HG03135 (cell line): ENCODE data around the gene KNDC1.
"Not testable (repeated sequence)": the region's sequence is repeated elsewhere in the genome, so short reads cannot be mapped to it uniquely, and the experiment has no call there.

Experiments used
- ATAC-seq: cut with Tn5 transposase; IDR thresholded peaks from one replicate; pipeline ENCODE4 v1.9.1; 2021; ENCODE audit warnings: mild to moderate bottlenecking, moderate library complexity; ENCODE audit not compliant: unreplicated experiment

The KNDC1 gene

DNA sequence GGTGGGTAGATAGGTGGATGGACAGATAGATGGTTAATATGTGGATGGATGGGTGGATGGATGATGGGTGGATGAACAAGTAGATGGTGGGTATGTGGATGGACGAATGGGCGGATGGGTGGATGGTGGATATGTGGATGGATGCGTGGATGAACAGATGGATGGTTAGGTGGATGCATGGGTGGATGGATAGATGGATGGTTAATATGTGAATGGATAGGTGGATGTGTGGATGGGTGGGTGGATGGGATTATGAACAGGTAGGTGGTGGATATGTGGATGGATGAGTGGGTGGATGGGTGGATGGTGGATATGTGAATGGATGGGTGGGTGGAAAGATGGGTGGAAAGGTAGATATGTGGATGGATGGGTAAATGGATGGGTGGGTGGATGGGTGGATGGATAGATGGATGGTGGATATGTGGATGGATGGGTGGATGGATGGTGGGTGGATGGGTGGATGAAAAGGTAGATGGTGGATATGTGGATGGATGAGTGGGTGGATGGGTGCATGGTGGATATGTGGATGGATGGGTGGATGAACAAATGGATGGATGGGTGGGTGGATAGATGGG, 14.8 kb downstream of the KNDC1 start:
- ATAC-seq = no peak

GRCh38 chr10:133175624-133176023, 15.6 kb downstream of the KNDC1 start:
- ATAC-seq = not testable (repeated sequence)

GRCh38 chr10:133176546-133176945, 16.5 kb downstream of the KNDC1 start:
- no peak for ATAC-seq

DNA sequence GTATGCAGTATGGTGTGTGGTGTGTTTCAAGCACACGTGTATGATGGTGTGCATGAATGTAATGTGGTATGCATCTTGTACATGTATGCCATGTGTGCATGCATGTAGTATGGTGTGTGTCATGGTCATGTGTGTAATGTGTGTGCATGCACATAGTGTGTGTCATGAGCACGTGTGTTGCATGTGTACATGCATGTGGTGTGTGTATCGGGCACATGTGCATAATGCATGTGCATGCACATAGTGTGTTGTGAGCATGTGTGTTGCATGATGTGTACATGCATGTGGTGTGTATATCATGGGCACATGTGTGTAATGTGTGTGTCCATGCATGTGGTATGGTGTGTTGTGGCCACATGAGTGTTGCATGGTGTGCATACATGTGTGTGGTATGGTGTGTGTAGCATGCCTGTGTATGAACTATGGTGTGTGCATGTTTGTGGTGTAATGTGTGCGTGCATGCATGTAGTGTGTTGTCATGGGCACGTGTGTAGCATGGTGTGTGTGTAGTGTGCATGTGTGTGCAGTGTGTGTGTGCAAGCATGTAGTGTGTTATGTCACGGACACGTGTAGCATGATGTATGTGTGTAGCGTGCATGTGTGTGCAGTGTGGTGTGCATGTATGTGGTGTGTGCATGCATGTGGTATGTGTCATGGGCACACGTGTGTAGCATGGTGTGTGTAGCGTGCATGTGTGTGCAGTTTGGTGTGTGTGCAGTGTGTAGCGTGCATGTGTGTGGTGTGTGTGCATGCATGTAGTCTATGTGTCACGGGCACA, 17.6 kb downstream of the KNDC1 start:
- no peak for ATAC-seq

- ATAC-seq = no peak
These were observed 18.5 kb downstream of the KNDC1 start for GRCh38 chr10:133178357-133179127.

- ATAC-seq = no peak
These were observed 19.1 kb downstream of the KNDC1 start for GRCh38 chr10:133179128-133179520.

GRCh38 chr10:133179651-133180050, 19.6 kb downstream of the KNDC1 start:
- no peak for ATAC-seq

DNA sequence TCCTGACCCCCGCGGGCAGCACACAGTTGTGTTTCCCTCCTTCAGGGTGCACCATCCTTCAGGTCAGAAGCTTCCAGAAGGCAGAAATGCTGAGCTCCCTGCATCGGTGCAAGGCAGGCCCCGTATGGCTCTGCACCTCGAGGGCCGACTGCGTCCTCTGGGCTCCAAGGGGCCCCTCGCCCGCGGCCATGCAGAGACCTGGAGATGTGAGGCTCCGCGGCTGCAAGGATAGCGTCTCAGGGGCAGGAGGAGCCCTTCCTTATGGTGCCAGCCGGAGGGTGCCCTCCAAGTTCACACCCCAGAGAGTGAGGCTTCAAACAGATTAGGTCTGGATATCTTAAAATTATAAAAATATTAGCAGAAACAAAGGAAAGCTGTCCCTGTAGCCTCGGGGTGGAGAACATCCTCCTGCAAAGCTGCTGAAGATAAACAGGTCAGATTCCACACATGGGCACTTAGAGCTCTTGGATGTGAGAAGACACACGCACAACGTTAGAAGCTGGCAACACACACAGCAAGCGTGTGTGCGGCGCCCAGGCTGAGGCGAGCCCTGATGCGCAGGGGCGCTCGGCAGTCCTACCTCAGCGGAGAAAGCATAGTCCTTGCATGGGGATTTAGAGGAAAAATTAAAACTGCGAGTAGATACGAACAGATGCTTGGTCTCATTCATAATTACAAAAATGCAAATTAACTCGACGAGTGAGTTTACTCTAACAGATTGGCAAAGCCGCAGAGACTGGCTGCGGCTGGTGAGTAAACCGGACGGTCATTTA, 20.4 kb downstream of the KNDC1 start:
- ATAC-seq = no peak

GRCh38 chr10:133180965-133181639, 21.1 kb downstream of the KNDC1 start:
- ATAC-seq = no peak

DNA sequence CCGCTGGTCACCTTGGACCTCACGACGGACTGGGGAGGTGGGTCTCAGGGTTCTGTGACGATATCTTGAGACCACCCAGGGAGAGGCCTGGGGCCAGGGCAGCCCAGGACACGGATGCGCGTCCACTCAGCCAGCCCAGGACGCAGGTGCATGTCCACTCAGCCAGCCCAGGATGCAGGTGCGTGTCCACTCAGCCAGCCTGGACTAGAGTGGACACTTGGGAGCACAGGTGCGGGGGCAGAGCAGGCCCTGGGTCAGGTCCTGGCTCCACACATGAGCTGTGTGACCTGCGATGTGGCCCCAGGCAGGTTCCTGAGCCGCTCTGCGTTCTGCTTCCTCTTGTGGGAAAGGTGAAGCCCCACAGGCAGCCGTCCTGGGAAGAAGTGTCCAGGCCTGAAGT, 22.2 kb downstream of the KNDC1 start:
- ATAC-seq = no peak

DNA sequence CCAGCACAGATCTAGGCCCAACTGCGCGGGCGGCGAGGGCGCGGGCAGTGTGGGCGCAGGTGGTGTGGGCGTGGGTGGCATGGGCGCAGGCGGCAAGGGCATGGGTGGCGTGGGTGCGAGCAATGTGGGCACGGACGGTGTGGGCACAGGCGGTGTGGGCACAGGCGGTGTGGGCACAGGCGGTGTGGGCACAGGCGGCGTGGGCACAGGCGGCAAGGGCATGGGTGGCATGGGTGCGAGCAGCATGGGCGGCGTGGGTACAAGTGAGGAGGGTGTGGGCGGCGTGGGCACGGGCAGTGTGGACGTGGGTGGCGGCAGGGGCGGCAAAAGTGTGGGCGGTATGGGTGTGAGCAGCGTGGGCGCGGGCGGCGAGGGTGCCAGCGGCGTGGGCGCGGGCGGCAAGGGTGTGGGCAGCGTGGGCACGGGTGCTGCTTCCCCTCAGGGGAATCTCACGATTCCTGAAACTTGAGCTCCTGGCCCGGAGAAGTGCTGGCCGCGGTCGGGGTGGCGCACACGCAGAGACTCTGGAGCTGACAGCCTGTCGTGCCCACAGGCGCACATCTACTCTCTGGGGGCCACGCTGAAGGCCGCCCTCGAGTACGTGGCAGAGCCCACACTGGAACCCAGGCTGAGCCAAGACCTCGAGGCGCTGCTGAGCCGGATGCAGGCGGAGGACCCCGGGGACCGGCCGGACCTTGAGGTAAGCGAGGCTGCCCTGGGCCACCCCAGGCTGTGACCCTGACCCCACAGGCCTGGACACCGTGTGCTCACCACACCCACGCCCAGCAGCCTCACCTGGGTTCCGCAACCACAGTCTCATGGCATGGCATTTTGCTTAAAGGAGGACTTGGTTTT, 23.0 kb downstream of the KNDC1 start:
- ATAC-seq = no peak

DNA sequence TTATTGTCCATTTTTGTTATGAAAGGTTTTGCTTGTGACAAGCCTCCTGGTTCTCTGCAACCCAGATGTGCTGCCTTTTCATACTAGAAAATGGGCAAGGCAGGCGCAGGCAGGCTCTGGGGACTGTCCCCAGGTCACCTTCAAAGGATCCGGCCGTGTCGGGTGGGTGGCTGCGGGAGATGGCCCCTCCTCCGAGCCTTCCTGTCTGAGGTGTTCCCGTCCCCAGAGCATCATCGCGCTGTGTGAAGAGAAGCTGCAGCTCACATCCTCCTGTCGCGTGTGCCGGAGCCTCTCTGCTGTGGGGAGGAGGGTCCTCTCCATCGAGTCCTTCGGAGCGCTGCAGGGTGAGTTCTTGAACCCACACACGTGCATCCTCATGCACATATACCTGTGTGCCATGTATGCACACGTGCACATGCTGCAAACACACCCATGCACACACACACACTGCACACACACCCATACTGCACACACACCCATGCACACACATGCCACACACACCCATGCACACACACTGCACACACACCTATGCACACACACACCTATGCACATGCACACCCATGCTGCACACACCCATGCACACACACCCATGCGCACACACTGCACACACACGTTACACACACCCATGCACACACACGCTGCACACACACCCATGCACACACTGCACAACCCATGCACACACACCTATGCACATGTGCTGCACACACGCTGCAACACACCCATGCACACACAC, 23.8 kb downstream of the KNDC1 start:
- no peak for ATAC-seq

GRCh38 chr10:133184591-133185244, 24.7 kb downstream of the KNDC1 start:
- no peak for ATAC-seq

- no peak for ATAC-seq
These were observed 25.4 kb downstream of the KNDC1 start for GRCh38 chr10:133185421-133185820.

GRCh38 chr10:133185916-133186315, 25.9 kb downstream of the KNDC1 start:
- no peak for ATAC-seq

DNA sequence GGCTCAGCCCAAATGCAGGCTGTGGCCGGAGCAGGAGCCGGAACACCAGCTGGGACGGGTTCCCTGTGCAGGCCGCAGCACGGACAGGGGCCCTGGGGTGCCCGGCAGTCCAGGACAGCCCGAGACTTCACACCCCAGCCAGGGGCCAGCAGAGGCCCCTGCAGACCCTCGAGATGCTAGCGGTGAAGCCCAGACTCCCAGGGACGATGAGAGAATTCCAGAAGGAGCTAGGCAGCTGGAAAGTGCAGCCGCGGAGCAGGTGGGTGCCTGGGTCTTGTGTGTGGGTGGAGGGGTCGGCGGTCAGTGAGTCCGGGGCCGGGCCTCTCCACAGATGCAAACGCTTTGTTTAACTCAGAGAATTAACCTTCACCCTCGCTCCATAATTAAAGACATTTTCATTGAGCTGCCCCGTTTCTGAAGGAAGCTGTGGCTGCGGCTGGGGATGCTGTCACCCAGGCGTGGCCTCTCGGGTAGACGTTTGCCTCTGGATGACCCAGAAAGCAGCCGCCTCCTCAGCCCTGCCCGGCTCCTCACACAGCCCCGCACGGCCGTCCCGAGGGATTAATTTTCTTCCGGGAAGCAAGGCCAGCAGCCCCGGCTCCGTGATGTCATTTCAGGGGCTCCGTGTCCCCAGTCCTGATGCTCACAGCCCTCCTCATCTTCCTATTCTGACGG, 26.5 kb downstream of the KNDC1 start:
- no peak for ATAC-seq

GRCh38 chr10:133187091-133187905, 27.3 kb downstream of the KNDC1 start:
- no peak for ATAC-seq
